GF-D8 (cell line): ENCODE measurements around the gene PDE4DIP.
"Not testable (repeated sequence)": the region's sequence is repeated elsewhere in the genome, so short reads cannot be mapped to it uniquely, and the experiment has no call there.

ENCODE experiments used
- DNase-seq: peaks from one replicate; lab custom pipeline; 2025; lab: John Stamatoyannopoulos, UW

The PDE4DIP gene

GRCh38 chr1:148921047-148921446, 76.8 kb downstream of the PDE4DIP start:
- not testable (repeated sequence) for DNase-seq

GRCh38 chr1:148923798-148924197, 79.6 kb downstream of the PDE4DIP start:
- not testable (repeated sequence) for DNase-seq

- not testable (repeated sequence) for DNase-seq
Measured at GRCh38 chr1:148927645-148928044, 83.4 kb downstream of the PDE4DIP start.

- DNase-seq, result not testable (repeated sequence)
Measured at GRCh38 chr1:148929253-148929652, 85.0 kb downstream of the PDE4DIP start.

GRCh38 chr1:148935381-148936002, 91.3 kb downstream of the PDE4DIP start:
- not testable (repeated sequence) for DNase-seq

GRCh38 chr1:148942906-148943305, 98.7 kb downstream of the PDE4DIP start:
- not testable (repeated sequence) for DNase-seq

GRCh38 chr1:148945130-148945529, 100.9 kb downstream of the PDE4DIP start:
- DNase-seq, result not testable (repeated sequence)

GRCh38 chr1:148948768-148949167, 104.5 kb downstream of the PDE4DIP start:
- not testable (repeated sequence) for DNase-seq

- not testable (repeated sequence) for DNase-seq
Measured at GRCh38 chr1:148951336-148952227, 107.4 kb downstream of the PDE4DIP start.

- not testable (repeated sequence) for DNase-seq
Measured at GRCh38 chr1:148952253-148952937, 108.2 kb downstream of the PDE4DIP start.

- DNase-seq, result not testable (repeated sequence)
Measured at GRCh38 chr1:148952938-148953616, 108.8 kb downstream of the PDE4DIP start.

GRCh38 chr1:148953730-148954129, 109.5 kb downstream of the PDE4DIP start:
- not testable (repeated sequence) for DNase-seq

GRCh38 chr1:148958343-148958742, 114.1 kb downstream of the PDE4DIP start:
- DNase-seq, result not testable (repeated sequence)

GRCh38 chr1:148960212-148961000, 116.2 kb downstream of the PDE4DIP start:
- not testable (repeated sequence) for DNase-seq

GRCh38 chr1:148962127-148962857, 118.1 kb downstream of the PDE4DIP start:
- not testable (repeated sequence) for DNase-seq

GRCh38 chr1:148966084-148966483, 121.9 kb downstream of the PDE4DIP start:
- DNase-seq, result not testable (repeated sequence)

- DNase-seq, result not testable (repeated sequence)
Measured at GRCh38 chr1:148967580-148967979, 123.4 kb downstream of the PDE4DIP start.

GRCh38 chr1:148968682-148969081, 124.5 kb downstream of the PDE4DIP start:
- DNase-seq, result not testable (repeated sequence)

GRCh38 chr1:148969126-148969525, 124.9 kb downstream of the PDE4DIP start:
- DNase-seq, result not testable (repeated sequence)

- not testable (repeated sequence) for DNase-seq
Measured at GRCh38 chr1:148975453-148975852, 131.2 kb downstream of the PDE4DIP start.
